WTC11 (cell line): ENCODE data around the gene HTR1A. TPM values are rescaled to one million over a fixed set of nuclear protein-coding genes. Genes with fewer than 3 reads are reported as not detected.

Experiments used
- ATAC-seq: fragments of 200-7000 bp; cut with Tn5 transposase; 2 replicates; pipeline ENCODE4 v1.10.0; 2021; ENCODE audit warnings: mild to moderate bottlenecking, moderate library complexity
- CTCF ChIA-PET: fragments of 300-600 bp; sonication (Branson Sonifier 250); formaldehyde crosslinking; loops from one replicate; lab custom pipeline; 2021; ENCODE audit warnings: antibody characterized with exemption; lab: Charles Lee
- POLR2A ChIA-PET: fragments of 350-600 bp; sonication (Branson Sonifier 250); formaldehyde crosslinking; loops from one replicate; lab custom pipeline; 2021; ENCODE audit warnings: antibody characterized with exemption; lab: Charles Lee
- DNase-seq: peaks from one replicate; pipeline ENCODE4 v3.0.0; 2021; ENCODE audit warnings: low spot score
- H3K27ac Mint-ChIP-seq: 2 replicates; pipeline ENCODE4 v1.8.0; 2021; ENCODE audit warnings: mixed read lengths
- H3K27me3 Mint-ChIP-seq: 2 replicates; pipeline ENCODE4 v1.8.0; 2021; ENCODE audit warnings: low read depth, mild to moderate bottlenecking, moderate library complexity, mixed read lengths
- H3K36me3 Mint-ChIP-seq: 2 replicates; pipeline ENCODE4 v1.8.0; 2021; ENCODE audit warnings: mixed read lengths
- H3K4me1 Mint-ChIP-seq: 2 replicates; pipeline ENCODE4 v1.8.0; 2022; ENCODE audit warnings: mixed read lengths
- H3K4me3 Mint-ChIP-seq: 2 replicates; pipeline ENCODE4 v1.8.0; 2021; ENCODE audit warnings: mild to moderate bottlenecking, moderate library complexity, mixed read lengths
- H3K9me3 Mint-ChIP-seq: 2 replicates; pipeline ENCODE4 v1.8.0; 2021; ENCODE audit warnings: mixed read lengths
- CREB1 ChIP-seq: sonication (generic); formaldehyde crosslinking; IDR thresholded peaks from 2 replicates; pipeline ENCODE4 v1.8.0; 2023; ENCODE audit warnings: mild to moderate bottlenecking, missing genetic modification reagents
- ETV6 ChIP-seq: sonication (generic); formaldehyde crosslinking; IDR thresholded peaks from 2 replicates; pipeline ENCODE4 v1.8.1; 2022; ENCODE audit warnings: mild to moderate bottlenecking, missing genetic modification reagents
- FOXP1 ChIP-seq: sonication (generic); formaldehyde crosslinking; IDR thresholded peaks from 2 replicates; pipeline ENCODE4 v1.8.0; 2022; ENCODE audit warnings: missing genetic modification reagents, mild to moderate bottlenecking, moderate library complexity, borderline replicate concordance
- GABPB1 ChIP-seq: sonication (generic); formaldehyde crosslinking; IDR thresholded peaks from 2 replicates; pipeline ENCODE4 v1.8.1; 2023; ENCODE audit warnings: mild to moderate bottlenecking, missing genetic modification reagents
- NFATC4 ChIP-seq: fragments of 250-450 bp; sonication (Bioruptor Pico); IDR thresholded peaks from 2 replicates; pipeline ENCODE4 v1.9.0; 2021; ENCODE audit warnings: mild to moderate bottlenecking
- NR1H2 ChIP-seq: sonication (generic); formaldehyde crosslinking; IDR thresholded peaks from 2 replicates; pipeline ENCODE4 v1.9.0; 2021; ENCODE audit warnings: mild to moderate bottlenecking, moderate library complexity, missing genetic modification reagents
- NR2C2 ChIP-seq: sonication (generic); formaldehyde crosslinking; IDR thresholded peaks from 2 replicates; pipeline ENCODE4 v1.8.0; 2022; ENCODE audit warnings: mild to moderate bottlenecking, missing genetic modification reagents
- OVOL2 ChIP-seq: fragments of 250-450 bp; sonication (Bioruptor Pico); IDR thresholded peaks from 2 replicates; pipeline ENCODE4 v1.9.0; 2021; ENCODE audit warnings: mild to moderate bottlenecking, borderline replicate concordance
- RORB ChIP-seq: fragments of 250-450 bp; sonication (Bioruptor Pico); IDR thresholded peaks from 2 replicates; pipeline ENCODE4 v1.9.0; 2021; ENCODE audit warnings: mild to moderate bottlenecking
- SMAD3 ChIP-seq: sonication (generic); formaldehyde crosslinking; IDR thresholded peaks from 2 replicates; pipeline ENCODE4 v1.8.0; 2022; ENCODE audit warnings: missing genetic modification reagents, mild to moderate bottlenecking, borderline replicate concordance
- SMAD4 ChIP-seq: sonication (generic); formaldehyde crosslinking; IDR thresholded peaks from 2 replicates; pipeline ENCODE4 v1.8.0; 2022; ENCODE audit warnings: mild to moderate bottlenecking, missing genetic modification reagents
- ZBTB21 ChIP-seq: sonication (generic); formaldehyde crosslinking; IDR thresholded peaks from 2 replicates; pipeline ENCODE4 v1.8.1; 2023; ENCODE audit warnings: mild to moderate bottlenecking, missing genetic modification reagents, borderline replicate concordance
- ZMAT4 ChIP-seq: fragments of 250-450 bp; sonication (Bioruptor Pico); IDR thresholded peaks from 2 replicates; pipeline ENCODE4 v1.9.0; 2021; ENCODE audit warnings: mild to moderate bottlenecking
- ZNF232 ChIP-seq: sonication (generic); formaldehyde crosslinking; IDR thresholded peaks from 2 replicates; pipeline ENCODE4 v1.8.0; 2022; ENCODE audit warnings: mild to moderate bottlenecking, missing genetic modification reagents
- ZNF416 ChIP-seq: fragments of 250-450 bp; sonication (Bioruptor Pico); IDR thresholded peaks from 2 replicates; pipeline ENCODE4 v1.9.0; 2021; ENCODE audit warnings: mild to moderate bottlenecking, inconsistent platforms
- ZNF532 ChIP-seq: fragments of 250-450 bp; sonication (Bioruptor Pico); IDR thresholded peaks from 2 replicates; pipeline ENCODE4 v1.9.0; 2021; ENCODE audit warnings: mild to moderate bottlenecking, borderline replicate concordance
- total RNA-seq: library from RNA; stranded (reverse); gene quantifications from 3 replicates; pipeline ENCODE4 v1.2.3, GENCODE V29; 2021
- TF ChIP-seq, protein P1 (sequence below): fragments of 250-450 bp; sonication (Bioruptor Pico); IDR thresholded peaks from 2 replicates; pipeline ENCODE4 v2.1.2; 2022; ENCODE audit warnings: mild to moderate bottlenecking, moderate library complexity
- TF ChIP-seq, protein P2 (sequence below): sonication (generic); formaldehyde crosslinking; IDR thresholded peaks from 2 replicates; pipeline ENCODE4 v1.8.0; 2023; ENCODE audit warnings: missing genetic modification reagents
- TF ChIP-seq, protein P3 (sequence below): sonication (generic); formaldehyde crosslinking; IDR thresholded peaks from 2 replicates; pipeline ENCODE4 v1.8.1; 2022; ENCODE audit warnings: low read depth, missing genetic modification reagents, borderline replicate concordance
- TF ChIP-seq, protein P4 (sequence below): fragments of 250-450 bp; sonication (Bioruptor Pico); IDR thresholded peaks from 2 replicates; pipeline ENCODE4 v1.9.0; 2021; ENCODE audit warnings: moderate library complexity, mild to moderate bottlenecking, inconsistent platforms, borderline replicate concordance

Gene HTR1A
- total RNA-seq, 1 experiment from 2014 or later: 0.52 TPM

DNA sequence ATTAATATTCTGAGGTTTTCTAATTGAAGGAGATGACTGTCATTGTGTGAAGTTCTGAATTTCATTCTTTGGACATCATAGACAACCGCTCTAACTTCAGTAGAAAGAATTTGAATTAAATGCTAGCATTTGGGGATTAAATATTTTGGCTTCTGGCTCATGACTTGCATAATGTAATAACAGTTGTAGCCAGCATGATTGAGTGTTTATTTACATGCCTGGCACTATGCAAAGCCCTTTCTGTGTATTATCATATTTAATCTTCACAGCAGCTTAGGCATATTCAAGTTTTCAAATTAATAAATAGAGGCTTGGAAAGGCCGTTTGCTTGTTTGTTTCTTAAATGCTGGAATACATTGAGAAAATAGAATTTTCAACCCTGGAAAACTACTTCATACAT, 19.6 kb upstream of the HTR1A start (continued):
- TF ChIP-seq ZNF532 (CRISPR knock-in tag) (no peak), FOXP1 (CRISPR knock-in tag) (no peak), ZBTB21 (CRISPR knock-in tag) (no peak)
- TF ChIP-seq, protein P1, sequence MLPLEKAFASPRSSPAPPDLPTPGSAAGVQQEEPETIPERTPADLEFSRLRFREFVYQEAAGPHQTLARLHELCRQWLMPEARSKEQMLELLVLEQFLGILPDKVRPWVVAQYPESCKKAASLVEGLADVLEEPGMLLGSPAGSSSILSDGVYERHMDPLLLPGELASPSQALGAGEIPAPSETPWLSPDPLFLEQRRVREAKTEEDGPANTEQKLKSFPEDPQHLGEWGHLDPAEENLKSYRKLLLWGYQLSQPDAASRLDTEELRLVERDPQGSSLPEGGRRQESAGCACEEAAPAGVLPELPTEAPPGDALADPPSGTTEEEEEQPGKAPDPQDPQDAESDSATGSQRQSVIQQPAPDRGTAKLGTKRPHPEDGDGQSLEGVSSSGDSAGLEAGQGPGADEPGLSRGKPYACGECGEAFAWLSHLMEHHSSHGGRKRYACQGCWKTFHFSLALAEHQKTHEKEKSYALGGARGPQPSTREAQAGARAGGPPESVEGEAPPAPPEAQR (CRISPR knock-in tag): no peak
- TF ChIP-seq, protein P2, sequence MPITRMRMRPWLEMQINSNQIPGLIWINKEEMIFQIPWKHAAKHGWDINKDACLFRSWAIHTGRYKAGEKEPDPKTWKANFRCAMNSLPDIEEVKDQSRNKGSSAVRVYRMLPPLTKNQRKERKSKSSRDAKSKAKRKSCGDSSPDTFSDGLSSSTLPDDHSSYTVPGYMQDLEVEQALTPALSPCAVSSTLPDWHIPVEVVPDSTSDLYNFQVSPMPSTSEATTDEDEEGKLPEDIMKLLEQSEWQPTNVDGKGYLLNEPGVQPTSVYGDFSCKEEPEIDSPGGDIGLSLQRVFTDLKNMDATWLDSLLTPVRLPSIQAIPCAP (CRISPR knock-in tag): no peak

- Mint-ChIP-seq H3K4me1 (peaks cover 41% of the 10 kb centered on the region), H3K9me3 (0 out of 2 replicates have a peak, but pooled peaks cover 3% of the 10 kb centered on the region)
- POLR2A ChIA-PET: no interaction called here
- DNase-seq: no peak
- TF ChIP-seq ZBTB21 (CRISPR knock-in tag): no peak
- TF ChIP-seq OVOL2: no peak
- TF ChIP-seq SMAD3 (CRISPR knock-in tag): no peak
- TF ChIP-seq GABPB1 (CRISPR knock-in tag): no peak
- no peak for TF ChIP-seq ZNF232
- TF ChIP-seq CREB1 (CRISPR knock-in tag): no peak
- no peak for TF ChIP-seq NR2C2
- TF ChIP-seq, protein P3, sequence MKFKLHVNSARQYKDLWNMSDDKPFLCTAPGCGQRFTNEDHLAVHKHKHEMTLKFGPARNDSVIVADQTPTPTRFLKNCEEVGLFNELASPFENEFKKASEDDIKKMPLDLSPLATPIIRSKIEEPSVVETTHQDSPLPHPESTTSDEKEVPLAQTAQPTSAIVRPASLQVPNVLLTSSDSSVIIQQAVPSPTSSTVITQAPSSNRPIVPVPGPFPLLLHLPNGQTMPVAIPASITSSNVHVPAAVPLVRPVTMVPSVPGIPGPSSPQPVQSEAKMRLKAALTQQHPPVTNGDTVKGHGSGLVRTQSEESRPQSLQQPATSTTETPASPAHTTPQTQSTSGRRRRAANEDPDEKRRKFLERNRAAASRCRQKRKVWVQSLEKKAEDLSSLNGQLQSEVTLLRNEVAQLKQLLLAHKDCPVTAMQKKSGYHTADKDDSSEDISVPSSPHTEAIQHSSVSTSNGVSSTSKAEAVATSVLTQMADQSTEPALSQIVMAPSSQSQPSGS (CRISPR knock-in tag): no peak
- TF ChIP-seq SMAD4 (CRISPR knock-in tag): no peak
- TF ChIP-seq ZNF416: no peak
- TF ChIP-seq, protein P4, sequence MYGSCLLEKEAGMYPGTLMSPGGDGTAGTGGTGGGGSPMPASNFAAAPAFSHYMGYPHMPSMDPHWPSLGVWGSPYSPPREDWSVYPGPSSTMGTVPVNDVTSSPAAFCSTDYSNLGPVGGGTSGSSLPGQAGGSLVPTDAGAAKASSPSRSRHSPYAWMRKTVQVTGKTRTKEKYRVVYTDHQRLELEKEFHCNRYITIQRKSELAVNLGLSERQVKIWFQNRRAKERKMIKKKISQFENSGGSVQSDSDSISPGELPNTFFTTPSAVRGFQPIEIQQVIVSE (CRISPR knock-in tag): no peak
- TF ChIP-seq ETV6: no peak
- no peak for TF ChIP-seq RORB (CRISPR knock-in tag)
- TF ChIP-seq NFATC4 (CRISPR knock-in tag): no peak
- TF ChIP-seq NR1H2 (CRISPR knock-in tag): no peak
- no peak for TF ChIP-seq ZMAT4 (CRISPR knock-in tag)
- TF ChIP-seq, all 79 proteins: peak for 0
- Mint-ChIP-seq H3K4me3 (no peak overlapping the region), H3K36me3 (peaks cover 2% of the 10 kb centered on the region; the same call in 1 of the 2 replicates), H3K27me3 (peaks cover 37% of the 10 kb centered on the region), H3K27ac (no peak overlapping the region)
- CTCF ChIA-PET: interaction anchor here (0.7 to 1.2 kb wide), 2 partner anchors 25 to 561 kb away, joined by 3 to 4 read pairs; no protein-coding TSS in a partner anchor
- ATAC-seq: no peak
Observed at GRCh38 chr5:63963926-63964325, 1.7 kb upstream of the HTR1A start.
